ENCODE measurements around the gene ARHGAP15.

The ARHGAP15 gene

DNA sequence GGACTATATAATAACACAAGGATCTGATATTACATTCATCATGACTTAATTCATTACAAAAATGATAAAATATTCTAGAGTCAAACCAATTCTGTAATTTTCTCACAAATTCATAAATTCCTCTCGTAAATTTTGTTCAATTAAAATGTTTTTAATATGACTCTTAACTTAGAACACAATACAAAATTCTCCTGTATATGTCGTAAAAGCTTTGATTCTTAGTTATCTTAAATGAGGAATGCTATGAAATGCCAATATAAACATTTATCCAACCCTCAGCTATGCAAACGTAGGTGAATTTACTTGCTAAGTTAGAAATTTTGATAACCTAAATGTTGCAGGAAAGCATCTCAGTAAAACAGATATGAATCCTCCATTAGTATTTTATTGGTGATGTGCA, 28.9 kb downstream of the ARHGAP15 start:
- Histone ChIP-seq H2AFZ (ENCODE audit: low read depth) (no peak overlapping the region), H3K4me3 (IDR thresholded peaks at IDR 0.05; ENCODE audit: insufficient read depth, low read depth, low read length) (no peak overlapping the region), H3K36me3 (ENCODE audit: insufficient read depth) (no peaks in the 10 kb centered on the region), H3K27me3 (ENCODE audit: insufficient read depth, low read depth) (no peaks in the 10 kb centered on the region), H3K9ac (no peak overlapping the region), H3K4me1 (ENCODE audit: low read depth, poor library complexity, severe bottlenecking) (no peaks in the 10 kb centered on the region), H3K4me2 (no peak overlapping the region), H3K79me2 (ENCODE audit: insufficient read depth, low read depth) (no peaks in the 10 kb centered on the region), H4K20me1 (ENCODE audit: insufficient read depth) (no peaks in the 10 kb centered on the region), H3K27ac (no peak overlapping the region)
- TF ChIP-seq, protein P1, sequence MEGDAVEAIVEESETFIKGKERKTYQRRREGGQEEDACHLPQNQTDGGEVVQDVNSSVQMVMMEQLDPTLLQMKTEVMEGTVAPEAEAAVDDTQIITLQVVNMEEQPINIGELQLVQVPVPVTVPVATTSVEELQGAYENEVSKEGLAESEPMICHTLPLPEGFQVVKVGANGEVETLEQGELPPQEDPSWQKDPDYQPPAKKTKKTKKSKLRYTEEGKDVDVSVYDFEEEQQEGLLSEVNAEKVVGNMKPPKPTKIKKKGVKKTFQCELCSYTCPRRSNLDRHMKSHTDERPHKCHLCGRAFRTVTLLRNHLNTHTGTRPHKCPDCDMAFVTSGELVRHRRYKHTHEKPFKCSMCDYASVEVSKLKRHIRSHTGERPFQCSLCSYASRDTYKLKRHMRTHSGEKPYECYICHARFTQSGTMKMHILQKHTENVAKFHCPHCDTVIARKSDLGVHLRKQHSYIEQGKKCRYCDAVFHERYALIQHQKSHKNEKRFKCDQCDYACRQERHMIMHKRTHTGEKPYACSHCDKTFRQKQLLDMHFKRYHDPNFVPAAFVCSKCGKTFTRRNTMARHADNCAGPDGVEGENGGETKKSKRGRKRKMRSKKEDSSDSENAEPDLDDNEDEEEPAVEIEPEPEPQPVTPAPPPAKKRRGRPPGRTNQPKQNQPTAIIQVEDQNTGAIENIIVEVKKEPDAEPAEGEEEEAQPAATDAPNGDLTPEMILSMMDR (conservative IDR thresholded peaks at IDR 0.05; ENCODE audit: low read depth, low read length): no peak

DNA sequence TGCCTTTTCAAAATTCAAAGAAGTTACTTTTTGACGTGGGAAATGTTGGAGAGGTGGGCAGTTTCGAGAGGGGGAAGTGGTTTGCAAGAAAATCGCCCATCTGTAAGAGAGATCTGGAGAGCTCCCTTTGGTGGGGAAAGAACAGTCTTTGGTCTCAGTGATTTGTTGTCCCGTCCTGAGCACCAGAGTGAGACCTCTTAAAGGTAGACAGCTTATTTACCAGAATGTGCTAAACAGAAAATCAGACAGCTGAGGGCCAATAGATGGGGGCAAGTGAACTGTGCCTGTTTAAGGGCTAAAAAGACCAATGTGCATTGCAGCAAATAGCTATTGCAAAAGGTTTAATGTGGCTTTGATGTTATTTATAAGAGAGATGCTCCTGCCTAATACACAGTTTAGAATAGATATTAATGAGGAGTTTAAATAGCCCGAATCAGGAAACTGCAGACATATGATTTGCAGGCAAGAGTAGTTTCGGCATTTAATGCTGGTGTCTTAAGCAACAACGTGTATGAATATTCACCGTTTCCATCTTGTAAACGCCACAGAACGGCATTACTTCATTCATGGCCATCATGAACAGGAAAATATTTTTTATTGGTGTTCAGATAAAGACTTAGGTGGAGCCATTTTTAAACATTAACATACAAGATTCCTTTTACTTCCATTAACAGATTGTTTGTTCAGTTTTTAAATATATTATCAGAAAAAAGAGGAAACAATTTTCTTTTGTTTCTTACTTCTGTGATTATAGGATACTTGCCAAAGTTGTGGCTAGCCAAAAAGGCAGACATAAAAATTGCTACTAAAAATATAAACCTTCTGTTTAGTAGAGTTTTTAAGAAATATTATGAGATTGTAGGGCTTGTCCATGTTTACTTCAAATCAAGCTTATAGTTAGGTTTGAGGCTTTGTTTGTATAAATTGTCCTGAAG, 29.6 kb downstream of the ARHGAP15 start:
- no peaks in the 10 kb centered on the region for H3K4me1 ChIP-seq (ENCODE audit: low read depth, poor library complexity, severe bottlenecking)
- no peak overlapping the region for H3K4me3 ChIP-seq (IDR thresholded peaks at IDR 0.05; ENCODE audit: insufficient read depth, low read depth, low read length)
- no peaks in the 10 kb centered on the region for H4K20me1 ChIP-seq (ENCODE audit: insufficient read depth)
- no peak overlapping the region for H3K9ac ChIP-seq
- no peaks in the 10 kb centered on the region for H3K36me3 ChIP-seq (ENCODE audit: insufficient read depth)
- no peaks in the 10 kb centered on the region for H3K79me2 ChIP-seq (ENCODE audit: insufficient read depth, low read depth)
- TF ChIP-seq, protein P1 (conservative IDR thresholded peaks at IDR 0.05; ENCODE audit: low read depth, low read length): no peak
- no peak overlapping the region for H2AFZ ChIP-seq (ENCODE audit: low read depth)
- H3K4me2 ChIP-seq: no peak overlapping the region
- no peak overlapping the region for H3K27ac ChIP-seq
- H3K27me3 ChIP-seq (ENCODE audit: insufficient read depth, low read depth): no peaks in the 10 kb centered on the region

DNA sequence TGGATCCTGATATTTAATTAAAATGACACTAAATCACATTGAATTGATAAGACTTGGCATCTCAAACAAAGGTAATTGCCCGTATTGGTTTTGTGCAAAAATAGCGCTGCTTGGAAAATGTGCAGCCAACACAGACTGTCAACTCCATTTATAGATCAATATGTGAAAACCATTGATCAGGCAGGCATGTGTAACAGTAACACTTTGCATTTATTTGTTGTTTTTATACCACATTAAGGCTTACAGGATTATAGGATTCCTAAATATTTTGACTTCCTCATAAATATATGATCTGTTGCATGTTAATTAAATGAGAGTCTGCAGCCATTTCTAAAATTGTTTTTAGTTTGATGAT, 30.2 kb downstream of the ARHGAP15 start:
- H3K36me3 ChIP-seq (ENCODE audit: insufficient read depth): no peaks in the 10 kb centered on the region
- no peaks in the 10 kb centered on the region for H4K20me1 ChIP-seq (ENCODE audit: insufficient read depth)
- H3K4me1 ChIP-seq (ENCODE audit: low read depth, poor library complexity, severe bottlenecking): no peaks in the 10 kb centered on the region
- no peak overlapping the region for H3K27ac ChIP-seq
- no peak overlapping the region for H3K4me3 ChIP-seq (IDR thresholded peaks at IDR 0.05; ENCODE audit: insufficient read depth, low read depth, low read length)
- no peaks in the 10 kb centered on the region for H3K27me3 ChIP-seq (ENCODE audit: insufficient read depth, low read depth)
- H3K9ac ChIP-seq: no peak overlapping the region
- no peak overlapping the region for H3K4me2 ChIP-seq
- H2AFZ ChIP-seq (ENCODE audit: low read depth): no peak overlapping the region
- no peaks in the 10 kb centered on the region for H3K79me2 ChIP-seq (ENCODE audit: insufficient read depth, low read depth)
- TF ChIP-seq, protein P1 (conservative IDR thresholded peaks at IDR 0.05; ENCODE audit: low read depth, low read length): no peak

DNA sequence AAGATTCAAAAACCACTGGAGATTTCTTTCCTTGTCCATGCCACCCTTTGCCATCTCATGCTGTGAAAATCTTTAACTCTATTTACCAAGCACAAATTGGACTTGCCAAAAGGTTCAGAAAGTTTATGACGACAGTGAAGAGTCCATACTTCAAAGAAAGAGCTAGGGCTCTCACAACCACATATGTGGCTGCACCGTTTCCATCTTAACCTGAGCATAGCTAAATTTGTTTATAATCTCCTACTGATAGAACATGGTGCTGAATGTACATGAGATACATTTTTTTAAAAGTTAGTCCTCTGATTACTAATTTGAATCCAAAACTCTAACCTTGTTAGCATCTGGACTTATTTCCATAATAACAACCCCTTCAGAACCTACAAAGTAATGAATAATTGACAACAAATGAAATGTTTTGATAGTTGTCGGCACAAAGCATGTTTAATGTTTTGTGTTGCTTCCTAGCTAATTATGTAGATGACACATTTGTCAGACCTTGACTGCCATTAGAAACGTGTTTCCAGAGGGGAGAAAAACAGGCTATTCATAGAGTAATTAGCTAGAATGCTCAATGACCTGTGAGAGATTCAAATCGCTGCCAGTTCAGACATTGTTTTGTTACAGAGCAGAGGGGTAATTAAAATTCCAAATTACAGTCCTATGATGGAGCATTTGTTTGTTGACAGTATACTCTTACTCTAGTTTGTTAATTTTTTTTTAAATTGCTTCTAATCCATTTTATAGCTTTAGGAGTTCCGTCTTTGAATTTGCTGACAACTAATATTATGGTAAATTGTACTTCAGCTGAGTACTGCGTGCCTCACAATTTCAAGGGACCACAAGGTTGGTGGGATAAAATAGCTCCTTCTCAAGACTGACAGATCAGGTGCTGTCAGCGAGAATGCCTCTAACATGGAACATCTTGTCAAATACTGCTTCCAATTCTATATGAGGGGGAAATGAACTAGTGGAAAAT, 31.8 kb downstream of the ARHGAP15 start:
- Histone ChIP-seq H2AFZ (ENCODE audit: low read depth) (no peak overlapping the region), H3K4me1 (ENCODE audit: low read depth, poor library complexity, severe bottlenecking) (no peaks in the 10 kb centered on the region), H3K27ac (no peak overlapping the region), H3K79me2 (ENCODE audit: insufficient read depth, low read depth) (no peaks in the 10 kb centered on the region), H3K36me3 (ENCODE audit: insufficient read depth) (no peaks in the 10 kb centered on the region), H3K9ac (no peak overlapping the region), H3K27me3 (ENCODE audit: insufficient read depth, low read depth) (no peaks in the 10 kb centered on the region), H3K4me2 (no peak overlapping the region), H3K4me3 (IDR thresholded peaks at IDR 0.05; ENCODE audit: insufficient read depth, low read depth, low read length) (no peak overlapping the region), H4K20me1 (ENCODE audit: insufficient read depth) (no peaks in the 10 kb centered on the region)
- TF ChIP-seq, protein P1 (conservative IDR thresholded peaks at IDR 0.05; ENCODE audit: low read depth, low read length): no peak

Data from KMS-11 (cell line).